ENCODE results near the gene MRPS14.
"Not testable (repeated sequence)": the region's sequence is repeated elsewhere in the genome, so short reads cannot be mapped to it uniquely, and the experiment has no call there.

The MRPS14 gene

GRCh38 chr1:175023043-175023921, at the start of gene MRPS14:
Gene MRPS14, minus strand, starts transcription at chr1:175023425. Its CDS starts 17 bp downstream, at chr1:175023408.
- DNase-seq (ENCODE audit: low read depth) = peak; percentile 97
- peak within 1 kb of the TSS; percentile 96 for H3K4me3 ChIP-seq (ENCODE audit: low read depth, low read length)

GRCh38 chr1:175072099-175072951, 49.1 kb upstream of the MRPS14 start:
- H3K4me3 ChIP-seq (ENCODE audit: low read depth, low read length) = no peak overlapping the region
- DNase-seq (ENCODE audit: low read depth) = peak; percentile 43

- no peak for DNase-seq (ENCODE audit: low read depth)
- no peak overlapping the region for H3K4me3 ChIP-seq (ENCODE audit: low read depth, low read length)
These were observed 48.2 kb upstream of the MRPS14 start for GRCh38 chr1:175071276-175071943.

- H3K4me3 ChIP-seq (ENCODE audit: low read depth, low read length) = no peak overlapping the region
- no peak for DNase-seq (ENCODE audit: low read depth)
These were observed 47.6 kb upstream of the MRPS14 start for GRCh38 chr1:175070818-175071217.

- H3K4me3 ChIP-seq (ENCODE audit: low read depth, low read length) = no peak within 1 kb of the TSS
- DNase-seq (ENCODE audit: low read depth) = no peak
These were observed 44.3 kb upstream of the MRPS14 start, which contains the start of gene TNN for GRCh38 chr1:175067362-175068106. Gene TNN, plus strand, starts transcription at chr1:175067833. Its CDS starts 9,586 bp downstream, at chr1:175077419.

GRCh38 chr1:175062858-175063257, 39.6 kb upstream of the MRPS14 start:
- H3K4me3 ChIP-seq (ENCODE audit: low read depth, low read length) = no peak overlapping the region
- DNase-seq (ENCODE audit: low read depth) = no peak

- no peak overlapping the region for H3K4me3 ChIP-seq (ENCODE audit: low read depth, low read length)
- no peak for DNase-seq (ENCODE audit: low read depth)
These were observed 39.1 kb upstream of the MRPS14 start for GRCh38 chr1:175062339-175062738.

- no peak for DNase-seq (ENCODE audit: low read depth)
These were observed 31.5 kb upstream of the MRPS14 start for GRCh38 chr1:175054736-175055135.

GRCh38 chr1:175050992-175051391, 27.8 kb upstream of the MRPS14 start:
- no peak overlapping the region for H3K4me3 ChIP-seq (ENCODE audit: low read depth, low read length)
- DNase-seq (ENCODE audit: low read depth) = no peak

More at GRCh38 chr1:175054736-175055135, 31.5 kb upstream of the MRPS14 start:
- no peak overlapping the region for H3K4me3 ChIP-seq (ENCODE audit: low read depth, low read length)

- no peak for DNase-seq (ENCODE audit: low read depth)
- no peak overlapping the region for H3K4me3 ChIP-seq (ENCODE audit: low read depth, low read length)
These were observed 22.3 kb upstream of the MRPS14 start for GRCh38 chr1:175045519-175045918.

GRCh38 chr1:175045097-175045496, 21.9 kb upstream of the MRPS14 start:
- no peak overlapping the region for H3K4me3 ChIP-seq (ENCODE audit: low read depth, low read length)
- no peak for DNase-seq (ENCODE audit: low read depth)

GRCh38 chr1:175044591-175044990, 21.4 kb upstream of the MRPS14 start:
- not testable (repeated sequence) for DNase-seq (ENCODE audit: low read depth); H3K4me3 ChIP-seq (ENCODE audit: low read depth, low read length)

GRCh38 chr1:175043824-175044223, 20.6 kb upstream of the MRPS14 start:
- DNase-seq (ENCODE audit: low read depth) = no peak
- H3K4me3 ChIP-seq (ENCODE audit: low read depth, low read length) = no peak overlapping the region

- DNase-seq (ENCODE audit: low read depth) = no peak
- H3K4me3 ChIP-seq (ENCODE audit: low read depth, low read length) = no peak overlapping the region
These were observed 19.4 kb upstream of the MRPS14 start for GRCh38 chr1:175042650-175043049.

- no peak overlapping the region for H3K4me3 ChIP-seq (ENCODE audit: low read depth, low read length)
- no peak for DNase-seq (ENCODE audit: low read depth)
These were observed 17.2 kb upstream of the MRPS14 start for GRCh38 chr1:175040324-175040879.

GRCh38 chr1:175037416-175037815, 14.2 kb upstream of the MRPS14 start:
- no peak for DNase-seq (ENCODE audit: low read depth)
- no peak overlapping the region for H3K4me3 ChIP-seq (ENCODE audit: low read depth, low read length)

GRCh38 chr1:175036476-175036875, 13.3 kb upstream of the MRPS14 start:
- H3K4me3 ChIP-seq (ENCODE audit: low read depth, low read length) = no peak overlapping the region
- DNase-seq (ENCODE audit: low read depth) = no peak

- H3K4me3 ChIP-seq (ENCODE audit: low read depth, low read length) = no peak overlapping the region
- no peak for DNase-seq (ENCODE audit: low read depth)
These were observed 12.6 kb upstream of the MRPS14 start for GRCh38 chr1:175035865-175036264.

GRCh38 chr1:175034775-175035174, 11.6 kb upstream of the MRPS14 start:
- DNase-seq (ENCODE audit: low read depth) = no peak
- H3K4me3 ChIP-seq (ENCODE audit: low read depth, low read length) = no peak overlapping the region

Data from skeletal muscle cell (primary cell).